ENCODE results near the gene SAP130. TPM values are rescaled to one million over a fixed set of nuclear protein-coding genes. Genes with fewer than 3 reads are reported as not detected.

The SAP130 gene
- total and polyA plus RNA-seq, 2 of the 8 experiments (the other 6 are each of a cell fraction or from before 2014, with no cell fraction given): 51.4 to 54.3 TPM

DNA sequence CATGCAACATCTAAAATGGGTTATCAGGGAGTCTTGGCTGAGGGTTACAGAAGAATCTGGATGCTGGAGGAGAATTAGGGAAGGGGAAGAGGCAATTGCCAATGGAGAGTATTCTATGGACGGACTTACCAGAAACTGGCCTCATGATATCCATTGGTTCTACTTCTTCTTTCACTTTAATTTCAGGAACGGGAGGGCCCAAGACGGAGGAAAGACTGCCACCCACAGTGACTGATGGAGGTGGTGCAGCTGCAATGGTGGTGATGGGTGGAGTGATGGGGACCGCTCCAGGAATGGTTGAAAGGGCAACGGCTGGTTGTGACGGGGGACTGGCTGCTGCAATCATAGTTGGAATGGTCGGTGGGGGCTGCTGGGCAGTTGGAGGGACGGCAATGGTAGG, 73.0 kb downstream of the SAP130 start:
- Histone ChIP-seq H3K4ac (replicated peaks; ENCODE audit: insufficient read length, low read depth, low read length) (no peak overlapping the region), H3K18ac (ENCODE audit: extremely low read depth, low read length) (no peak overlapping the region), H3K4me3 (ENCODE audit: extremely low read depth in 1 of 4, insufficient read depth in 2 of 4, low read depth in 3 of 4, low read length in 4 of 4) (no peak overlapping the region), H4K20me1 (replicated peaks in 1 of 2; ENCODE audit: control insufficient read depth in 1 of 2, insufficient read depth in 2 of 2, low read length in 2 of 2) (peaks cover 0 to 5% of the 10 kb centered on the region in 2 experiments), H2AK5ac (ENCODE audit: low read depth, low read length) (no peak overlapping the region), H2BK120ac (replicated peaks; ENCODE audit: low read depth, low read length) (no peak overlapping the region), H3K23ac (ENCODE audit: insufficient read length) (no peak overlapping the region), H3K56ac (replicated peaks; ENCODE audit: insufficient read length, low read depth, low read length) (no peak overlapping the region), H3K79me2 (ENCODE audit: control insufficient read depth in 1 of 2, insufficient read depth in 2 of 2, low read length in 2 of 2) (no peaks in the 10 kb centered on the region), H2BK20ac (ENCODE audit: low read length) (no peak overlapping the region), H4K91ac (replicated peaks; ENCODE audit: insufficient read length, low read length) (no peak overlapping the region), H2BK12ac (ENCODE audit: low read depth, low read length) (no peak overlapping the region), H3K27ac (ENCODE audit: low read depth, low read length) (no peak overlapping the region), H3K23me2 (ENCODE audit: low read depth, low read length) (no peaks in the 10 kb centered on the region), H3K4me1 (replicated peaks in 1 of 4; ENCODE audit: control insufficient read depth in 3 of 4, insufficient read depth in 4 of 4, low read length in 3 of 4) (no peaks in the 10 kb centered on the region), H3K14ac (ENCODE audit: insufficient read length) (no peak overlapping the region), H4K8ac (ENCODE audit: extremely low read depth, insufficient read depth, low read length) (no peak overlapping the region), H2AFZ (ENCODE audit: low read length) (no peak overlapping the region), H3K79me1 (ENCODE audit: low read depth, low read length) (no peaks in the 10 kb centered on the region; the same call in 1 of the 2 replicates), H3K36me3 (ENCODE audit: control insufficient read depth in 2 of 4, insufficient read depth in 4 of 4, low read length in 3 of 4) (peaks cover 4 to 47% (median 32%) of the 10 kb centered on the region in 4 experiments; a peak in 7 of 8 replicates), H2BK5ac (ENCODE audit: low read depth, low read length) (no peak overlapping the region), H3K4me2 (ENCODE audit: insufficient read depth in 1 of 2, low read depth in 2 of 2, low read length in 2 of 2) (no peak overlapping the region), H4K5ac (ENCODE audit: insufficient read length, low read depth, low read length) (no peak overlapping the region), H2BK15ac (ENCODE audit: low read length) (no peak overlapping the region), H3K9ac (replicated peaks in 1 of 4; ENCODE audit: extremely low read depth in 1 of 4, low read depth in 3 of 4, low read length in 3 of 4) (no peak overlapping the region), H3K27me3 (replicated peaks in 1 of 4; ENCODE audit: control insufficient read depth in 3 of 4, extremely low read depth in 1 of 4, insufficient read depth in 3 of 4, low read length in 3 of 4) (no peaks in the 10 kb centered on the region), H3K9me3 (ENCODE audit: insufficient read depth in 2 of 2, low read depth in 1 of 2, low read length in 1 of 2) (no peaks in the 10 kb centered on the region)
- TF ChIP-seq HDAC2 (IDR thresholded peaks at IDR 0.05; ENCODE audit: borderline replicate concordance in 1 of 2, low read depth in 2 of 2, low read length in 2 of 2) (no peak), POU5F1 (IDR thresholded peaks at IDR 0.05; ENCODE audit: low read depth, low read length) (no peak), BRCA1 (IDR thresholded peaks at IDR 0.05; ENCODE audit: low read depth, low read length) (no peak), SIN3A (conservative IDR thresholded peaks at IDR 0.05 in 1 of 2, IDR thresholded peaks at IDR 0.05 in 1 of 2; ENCODE audit: low read depth in 1 of 2, low read length in 2 of 2) (no peak)
- FAIRE-seq (no peak), DNase-seq (ENCODE audit: low read depth in 1 of 2, low spot score in 2 of 2) (no peak)
- CTCF ChIA-PET (ENCODE audit: partially characterized antibody): no interaction called here
- POLR2A ChIA-PET (ENCODE audit: partially characterized antibody): no interaction called here
- WGBS, 2 experiments (ENCODE audit: extremely low coverage in 1 of 2, insufficient coverage in 1 of 2, insufficient read length in 1 of 2, insufficient replicate concordance in 2 of 2, low coverage in 1 of 2, low lambda C conversion rate in 2 of 2, missing lambda C conversion rate in 1 of 2): 92% methylated on average over 8 of the region's 8 CpGs; no CpG with 5 or more reads in 1 of the 2 experiments

All from H1 (cell line).